HG03280 (cell line): ENCODE measurements around the gene POFUT1.
"Not testable (repeated sequence)": the region's sequence is repeated elsewhere in the genome, so short reads cannot be mapped to it uniquely, and the experiment has no call there.

Experiments
- ATAC-seq: cut with Tn5 transposase; IDR thresholded peaks from one replicate; pipeline ENCODE4 v1.9.1; 2021; ENCODE audit warnings: mild to moderate bottlenecking, moderate library complexity; ENCODE audit not compliant: unreplicated experiment

POFUT1 gene

DNA sequence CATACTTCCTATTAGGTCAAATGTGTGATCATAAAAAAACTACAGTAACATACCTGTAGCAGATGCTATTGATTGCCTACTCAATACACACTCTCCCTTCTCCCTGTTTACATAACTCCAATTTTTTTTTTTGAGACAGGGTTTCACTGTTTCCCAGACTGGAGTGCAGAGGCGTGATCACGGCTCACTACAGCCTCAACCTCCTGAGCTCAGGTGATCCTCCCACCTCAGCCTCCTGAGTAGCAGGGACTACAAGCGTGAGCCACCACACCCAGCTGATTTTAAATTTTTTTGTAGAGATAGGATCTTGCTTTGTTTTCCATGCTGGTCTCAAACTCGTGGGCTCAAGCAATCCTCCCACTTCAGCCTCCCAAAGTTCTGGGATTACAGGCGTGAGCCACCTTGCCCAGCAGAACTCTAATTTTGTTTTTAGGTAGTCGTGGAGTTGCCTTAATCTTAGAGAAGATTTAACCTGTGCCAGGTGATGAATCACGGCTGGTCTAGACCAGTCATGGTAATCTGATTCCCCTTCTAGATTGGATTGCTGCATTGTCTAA, 55.8 kb downstream of the POFUT1 start:
- ATAC-seq, result no peak

GRCh38 chr20:32271620-32272019, 63.9 kb downstream of the POFUT1 start:
- ATAC-seq, result no peak

DNA sequence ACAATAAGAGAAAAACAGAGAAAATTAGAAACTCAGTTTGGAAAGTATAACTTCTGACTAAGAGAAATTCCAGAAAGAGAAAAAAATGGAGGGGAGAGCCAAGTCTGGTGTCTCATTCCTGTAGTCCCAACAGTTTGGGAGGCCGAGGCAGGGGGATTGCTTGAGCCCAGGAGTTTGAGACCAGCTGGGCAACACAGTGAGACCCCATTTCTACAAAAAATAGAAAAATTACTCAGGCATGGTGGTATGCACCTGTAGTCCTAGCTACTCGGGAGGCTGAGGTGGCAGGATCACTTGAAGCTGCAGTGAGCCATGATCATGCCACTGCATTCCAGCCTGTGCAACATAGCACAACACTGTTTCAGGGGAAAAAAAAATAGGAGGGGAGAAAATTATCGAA, 66.7 kb downstream of the POFUT1 start:
- ATAC-seq, result no peak

DNA sequence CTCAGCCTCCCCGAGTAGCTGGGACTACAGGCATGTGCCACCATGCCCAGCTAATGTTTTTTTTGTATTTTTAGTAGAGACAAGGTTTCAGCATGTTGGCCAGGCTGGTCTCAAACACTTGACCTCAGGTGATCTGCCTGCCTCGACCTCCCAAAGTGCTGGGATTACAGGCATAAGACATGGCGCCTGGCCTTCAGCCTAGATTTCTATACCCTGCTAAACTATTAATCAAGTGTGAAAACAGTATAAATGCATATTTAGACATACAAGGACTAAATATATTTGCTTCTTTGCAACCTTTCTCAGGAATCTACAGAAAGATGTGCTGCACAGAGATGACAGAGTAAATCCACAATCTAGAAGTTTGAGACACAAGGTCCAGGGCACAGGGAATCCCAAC, 67.5 kb downstream of the POFUT1 start:
- not testable (repeated sequence) for ATAC-seq

DNA sequence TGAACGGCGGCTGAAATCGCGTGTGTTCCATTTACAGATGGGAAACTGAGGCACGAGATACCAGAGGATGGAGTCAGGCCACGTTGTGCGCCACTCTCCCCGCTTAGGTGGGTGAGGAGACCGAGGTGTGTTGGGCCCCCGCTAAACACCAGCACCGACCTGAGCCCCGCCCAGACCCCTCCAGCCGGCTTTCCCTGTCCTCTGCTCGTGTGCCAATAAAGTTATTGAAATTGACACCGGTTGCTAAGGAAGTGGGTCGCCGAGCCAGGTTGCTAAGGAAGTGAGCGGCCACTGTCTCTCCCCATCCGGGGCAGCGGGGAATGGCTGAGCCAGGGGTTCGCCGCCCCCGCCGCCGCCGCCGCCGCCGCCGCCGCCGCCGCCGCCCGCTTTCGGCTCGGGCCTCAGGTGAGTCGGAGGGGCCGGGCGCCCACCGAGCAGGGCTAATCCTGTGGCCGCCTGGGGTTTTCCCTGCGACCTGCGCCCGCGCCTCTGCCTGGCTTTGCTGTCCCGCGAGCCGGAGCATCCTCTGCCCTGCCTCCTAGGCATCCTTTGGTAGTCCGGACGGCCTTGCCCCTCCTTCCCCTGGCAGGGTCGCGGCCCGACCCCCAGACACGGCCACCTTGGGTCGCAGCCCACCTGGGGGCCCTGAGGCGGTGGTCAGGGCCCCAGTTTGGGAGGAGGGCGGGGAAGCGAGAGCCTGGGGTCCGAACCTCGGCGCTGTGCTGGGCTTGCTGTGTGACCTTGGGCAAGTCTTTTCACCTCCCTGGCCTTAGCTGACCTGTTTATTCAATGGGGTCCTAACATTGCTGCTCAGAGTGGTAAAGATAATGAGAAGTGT, 69.9 kb downstream of the POFUT1 start, which contains the start of gene KIF3B:
Gene KIF3B, plus strand, starts transcription at position 291 of the 838 bp plus-strand sequence. CDS start 32,127 bp downstream, outside the sequence.
- ATAC-seq, result peak; percentile 80

DNA sequence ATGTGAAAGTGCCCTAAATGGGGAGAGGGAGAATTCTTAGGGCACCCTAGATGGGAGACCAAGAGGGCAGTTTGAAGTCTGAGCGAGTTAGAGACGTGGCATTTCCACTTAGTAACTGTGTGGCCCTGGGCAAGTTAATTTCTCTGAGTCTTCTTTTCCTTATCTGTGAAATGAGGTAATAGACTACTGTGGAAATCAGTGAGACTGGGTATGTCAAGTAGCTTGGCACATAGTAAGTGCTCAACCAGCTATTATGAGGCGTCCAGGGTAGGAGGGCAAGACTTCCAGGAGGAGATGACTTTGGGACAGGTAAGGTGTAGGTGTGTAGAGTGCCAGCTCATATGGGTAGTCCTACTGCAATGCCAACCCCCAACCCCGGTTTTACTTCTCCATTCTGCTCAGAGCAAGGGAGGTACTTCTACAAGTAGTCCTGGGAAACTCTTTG, 70.5 kb downstream of the POFUT1 start:
- ATAC-seq, result peak; percentile 58

DNA sequence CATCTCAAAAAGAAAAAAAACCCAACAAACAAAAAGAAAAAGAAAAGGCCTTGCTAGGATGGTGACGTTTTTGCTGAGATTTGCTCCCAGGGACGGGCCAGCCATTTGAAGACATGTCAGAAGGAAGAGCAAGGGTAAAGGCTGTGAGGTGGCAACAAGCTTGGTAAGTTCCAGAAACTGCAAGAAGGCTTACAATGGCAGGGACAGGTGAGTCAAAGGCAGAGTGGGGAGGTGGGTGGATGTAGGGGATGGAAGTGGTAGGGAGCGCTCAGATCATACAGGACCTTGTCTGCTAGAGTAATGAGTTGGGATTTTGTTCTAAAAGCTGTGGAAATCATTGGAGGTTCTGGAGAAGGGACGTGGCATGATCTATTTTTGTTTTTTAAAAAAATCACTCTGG, 74.0 kb downstream of the POFUT1 start:
- ATAC-seq, result no peak

GRCh38 chr20:32282461-32282860, 74.8 kb downstream of the POFUT1 start:
- ATAC-seq, result no peak

DNA sequence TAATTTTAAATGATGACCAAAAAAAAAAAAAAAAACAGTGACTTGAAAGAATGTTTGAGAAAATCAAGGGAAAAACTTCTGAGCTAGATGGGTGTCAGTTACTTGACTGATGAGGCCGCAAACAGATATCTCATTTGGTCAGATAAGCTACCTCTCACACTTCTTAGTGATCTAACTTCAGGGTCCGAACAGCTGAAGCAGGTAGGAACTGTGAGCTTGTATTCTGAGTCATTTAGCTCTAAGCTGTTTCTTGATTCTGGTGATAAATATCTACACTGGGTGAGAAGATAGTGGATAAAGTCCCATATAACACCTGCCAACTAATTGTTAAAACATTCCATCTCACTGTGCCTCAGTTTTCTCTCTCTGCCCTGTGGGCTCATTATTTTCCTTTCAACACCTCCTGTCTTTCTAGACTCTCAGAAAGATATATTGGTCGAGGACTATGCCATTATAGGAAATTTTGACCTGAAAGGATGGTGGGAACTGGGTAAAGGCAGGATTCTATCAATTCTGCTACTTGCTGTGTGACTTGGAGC, 77.5 kb downstream of the POFUT1 start:
- ATAC-seq, result no peak

GRCh38 chr20:32285621-32286371, 78.1 kb downstream of the POFUT1 start:
- no peak for ATAC-seq

GRCh38 chr20:32287231-32287638, 79.6 kb downstream of the POFUT1 start:
- no peak for ATAC-seq
